Breast epithelium (tissue), 3 donors: ENCODE data around the gene NUP50.

ENCODE experiments used
- POLR2AphosphoS5 ChIP-seq, 3 donors: sonication (generic); formaldehyde crosslinking; IDR thresholded peaks; one replicate each; pipeline ENCODE4 v1.6.1; 2017; ENCODE audit warnings: antibody characterized with exemption in 3 of 3
- TF ChIP-seq, protein P1 (sequence below), 3 donors: fragments of 450-650 bp; IDR thresholded peaks; one replicate each; pipeline ENCODE4 v1.5.1; 2016 to 2017; ENCODE audit warnings: antibody characterized with exemption in 3 of 3, mild to moderate bottlenecking in 3 of 3, moderate library complexity in 3 of 3

DNA sequence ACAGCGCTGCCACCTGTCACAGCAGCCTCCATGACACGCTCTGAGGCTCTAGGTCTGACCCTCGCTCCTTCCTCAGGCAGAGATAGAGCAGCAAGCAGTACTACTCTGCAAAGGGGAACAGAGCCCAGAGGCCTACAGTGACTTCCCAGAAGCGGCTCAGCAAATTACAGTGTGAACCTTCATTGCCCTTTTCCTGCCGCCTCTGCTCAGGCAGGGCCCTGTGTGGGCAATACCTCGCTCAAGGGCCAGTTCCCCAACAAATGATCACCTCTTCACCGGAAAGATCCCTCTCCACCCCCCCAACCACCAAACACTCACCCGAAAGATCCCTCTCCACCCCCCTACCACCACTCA is 64.7 kb downstream of the NUP50 start:
- TF ChIP-seq, protein P1, sequence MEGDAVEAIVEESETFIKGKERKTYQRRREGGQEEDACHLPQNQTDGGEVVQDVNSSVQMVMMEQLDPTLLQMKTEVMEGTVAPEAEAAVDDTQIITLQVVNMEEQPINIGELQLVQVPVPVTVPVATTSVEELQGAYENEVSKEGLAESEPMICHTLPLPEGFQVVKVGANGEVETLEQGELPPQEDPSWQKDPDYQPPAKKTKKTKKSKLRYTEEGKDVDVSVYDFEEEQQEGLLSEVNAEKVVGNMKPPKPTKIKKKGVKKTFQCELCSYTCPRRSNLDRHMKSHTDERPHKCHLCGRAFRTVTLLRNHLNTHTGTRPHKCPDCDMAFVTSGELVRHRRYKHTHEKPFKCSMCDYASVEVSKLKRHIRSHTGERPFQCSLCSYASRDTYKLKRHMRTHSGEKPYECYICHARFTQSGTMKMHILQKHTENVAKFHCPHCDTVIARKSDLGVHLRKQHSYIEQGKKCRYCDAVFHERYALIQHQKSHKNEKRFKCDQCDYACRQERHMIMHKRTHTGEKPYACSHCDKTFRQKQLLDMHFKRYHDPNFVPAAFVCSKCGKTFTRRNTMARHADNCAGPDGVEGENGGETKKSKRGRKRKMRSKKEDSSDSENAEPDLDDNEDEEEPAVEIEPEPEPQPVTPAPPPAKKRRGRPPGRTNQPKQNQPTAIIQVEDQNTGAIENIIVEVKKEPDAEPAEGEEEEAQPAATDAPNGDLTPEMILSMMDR (IDR thresholded peaks at IDR 0.05) = no peak
- TF ChIP-seq POLR2AphosphoS5 (IDR thresholded peaks at IDR 0.05) = no peak
